Neuronal stem cell (in vitro differentiated cells): ENCODE data around the gene EIF3A.
A peak's percentile ranks its signal among the peaks of the same experiment; 100 is the strongest.

ENCODE experiments used
- DNase-seq: peaks from one replicate; pipeline ENCODE4 v3.0.0-alpha.2; 2013; ENCODE audit warnings: low spot score
- H2AFZ ChIP-seq: one replicate; pipeline ENCODE4 v1.6.1; 2013; ENCODE audit warnings: mild to moderate bottlenecking, low read length, inconsistent platforms
- H2AK5ac ChIP-seq: 2 replicates; pipeline ENCODE4 v1.6.1; 2013; ENCODE audit warnings: low read depth, mild to moderate bottlenecking, inconsistent platforms, low read length, moderate library complexity, mixed read lengths
- H2BK120ac ChIP-seq: 2 replicates; pipeline ENCODE4 v1.6.1; 2013; ENCODE audit warnings: low read depth, mild to moderate bottlenecking, inconsistent platforms, low read length, moderate library complexity, mixed read lengths
- H2BK12ac ChIP-seq: one replicate; pipeline ENCODE4 v1.6.1; 2013; ENCODE audit warnings: low read length, inconsistent platforms
- H2BK15ac ChIP-seq: 2 replicates; pipeline ENCODE4 v1.6.1; 2013; ENCODE audit warnings: mild to moderate bottlenecking, low read length, inconsistent platforms, mixed read lengths
- H2BK5ac ChIP-seq: one replicate; pipeline ENCODE4 v1.6.1; 2013; ENCODE audit warnings: inconsistent platforms, mild to moderate bottlenecking, low read length, moderate library complexity
- H3K14ac ChIP-seq: one replicate; pipeline ENCODE4 v1.6.1; 2013; ENCODE audit warnings: low read length, inconsistent platforms
- H3K18ac ChIP-seq: 2 replicates; pipeline ENCODE4 v1.6.1; 2013; ENCODE audit warnings: low read length, inconsistent platforms
- H3K23ac ChIP-seq: 2 replicates; pipeline ENCODE4 v1.6.1; 2013; ENCODE audit warnings: low read depth, mild to moderate bottlenecking, mixed read lengths, low read length, inconsistent platforms; ENCODE audit not compliant: poor library complexity
- H3K27ac ChIP-seq: replicated peaks from 3 replicates; pipeline ENCODE4 v1.5.1; 2013; ENCODE audit warnings: low read length, inconsistent platforms
- H3K27me3 ChIP-seq, 3 experiments: 2 replicates each; pipeline ENCODE4 v1.6.1; 2013; ENCODE audit warnings: low read length in 3 of 3, mild to moderate bottlenecking in 2 of 3, inconsistent platforms in 1 of 3, low read depth in 1 of 3, mixed read lengths in 1 of 3, moderate library complexity in 1 of 3; ENCODE audit not compliant: control insufficient read depth in 3 of 3, insufficient read depth in 3 of 3
- H3K36me3 ChIP-seq, 2 donors: replicated peaks in 1 of 2; 2 replicates each; pipeline ENCODE4 v1.6.1; 2013; ENCODE audit warnings: low read length in 2 of 2; ENCODE audit not compliant: control insufficient read depth in 2 of 2, insufficient read depth in 2 of 2
- H3K4ac ChIP-seq: 2 replicates; pipeline ENCODE4 v1.6.1; 2013; ENCODE audit warnings: inconsistent platforms, mild to moderate bottlenecking, low read length, moderate library complexity
- H3K4me1 ChIP-seq, 2 donors: 1 replicate in 1 of 2; 2 replicates in 1 of 2; pipeline ENCODE4 v1.6.1; 2013; ENCODE audit warnings: low read length in 2 of 2, low read depth in 1 of 2; ENCODE audit not compliant: control insufficient read depth in 2 of 2, insufficient read depth in 1 of 2
- H3K4me2 ChIP-seq: one replicate; pipeline ENCODE4 v1.6.1; 2013; ENCODE audit warnings: mild to moderate bottlenecking, low read length, inconsistent platforms; ENCODE audit not compliant: insufficient read depth, poor library complexity, severe bottlenecking
- H3K4me3 ChIP-seq, 2 donors: 2 replicates each; pipeline ENCODE4 v1.5.1; 2013; ENCODE audit warnings: low read length in 2 of 2, mild to moderate bottlenecking in 2 of 2, inconsistent platforms in 1 of 2, moderate library complexity in 1 of 2
- H3K79me1 ChIP-seq: one replicate; pipeline ENCODE4 v1.6.1; 2013; ENCODE audit warnings: low read depth, mild to moderate bottlenecking, inconsistent platforms, low read length, moderate library complexity
- H3K9ac ChIP-seq: one replicate; pipeline ENCODE4 v1.6.1; 2013; ENCODE audit warnings: mild to moderate bottlenecking, low read depth, low read length, inconsistent platforms; ENCODE audit not compliant: poor library complexity
- H3K9me3 ChIP-seq, 2 donors: replicated peaks in 1 of 2; 2 replicates each; pipeline versions ENCODE3 to v1.6.1; 2013; ENCODE audit warnings: low read length in 2 of 2, mild to moderate bottlenecking in 2 of 2, inconsistent platforms in 1 of 2, low read depth in 1 of 2, mixed read lengths in 1 of 2, moderate library complexity in 1 of 2; ENCODE audit not compliant: control insufficient read depth in 2 of 2, insufficient read depth in 1 of 2
- H4K8ac ChIP-seq: one replicate; pipeline ENCODE4 v1.6.1; 2013; ENCODE audit warnings: low read depth, mild to moderate bottlenecking, inconsistent platforms, low read length, moderate library complexity
- H4K91ac ChIP-seq: one replicate; pipeline ENCODE4 v1.6.1; 2013; ENCODE audit warnings: low read length, low read depth, mild to moderate bottlenecking, inconsistent platforms; ENCODE audit not compliant: poor library complexity
- WGBS, 2 donors: extraction: QIAGEN DNeasy Blood & Tissue Kit; methylation state at CpG; one replicate each; pipeline ENCODE4 v1.1.7; 2013; ENCODE audit warnings: missing lambda C conversion rate in 2 of 2, mixed read lengths in 1 of 2; ENCODE audit not compliant: insufficient read length in 2 of 2, insufficient replicate concordance in 1 of 2; ENCODE audit errors: extremely low coverage in 2 of 2; 5-methylcytosine and 5-hydroxymethylcytosine counted together

Gene EIF3A

GRCh38 chr10:119045561-119045960, 35.1 kb downstream of the EIF3A start:
- Histone ChIP-seq H4K8ac (no peak overlapping the region), H3K4me1 (no peaks in the 10 kb centered on the region), H2AFZ (no peak overlapping the region), H3K4me3 (no peak overlapping the region), H3K27me3 (no peaks in the 10 kb centered on the region), H2BK15ac (no peak overlapping the region), H3K4ac (no peak overlapping the region), H2AK5ac (no peak overlapping the region), H3K23ac (no peak overlapping the region), H3K27ac (no peak overlapping the region), H2BK120ac (no peak overlapping the region), H2BK5ac (no peak overlapping the region), H4K91ac (no peak overlapping the region), H3K79me1 (peaks cover 5% of the 10 kb centered on the region), H3K18ac (no peak overlapping the region), H3K9ac (no peak overlapping the region), H3K14ac (no peak overlapping the region), H3K4me2 (no peak overlapping the region), H3K9me3 (no peaks in the 10 kb centered on the region), H2BK12ac (no peak overlapping the region), H3K36me3 (peaks cover 46 to 100% of the 10 kb centered on the region in 2 donors)
- no peak for DNase-seq
- no CpG with 5 or more reads among the region's 7 CpGs for WGBS, 2 donors

GRCh38 chr10:119042169-119042568, 38.4 kb downstream of the EIF3A start:
- H2AFZ ChIP-seq: no peak overlapping the region
- no peak overlapping the region for H4K8ac ChIP-seq
- H3K14ac ChIP-seq: no peak overlapping the region
- no peaks in the 10 kb centered on the region for H3K4me1 ChIP-seq
- no peak overlapping the region for H3K4me2 ChIP-seq
- no peak overlapping the region for H3K4me3 ChIP-seq
- H3K4ac ChIP-seq: no peak overlapping the region
- H3K27me3 ChIP-seq: no peaks in the 10 kb centered on the region
- H3K79me1 ChIP-seq: peaks cover 5% of the 10 kb centered on the region
- no peak overlapping the region for H2BK120ac ChIP-seq
- H2BK15ac ChIP-seq: no peak overlapping the region
- H3K27ac ChIP-seq: no peak overlapping the region
- H2BK12ac ChIP-seq: no peak overlapping the region
- no peak overlapping the region for H2AK5ac ChIP-seq
- WGBS, 2 donors: no CpG with 5 or more reads among the region's 26 CpGs
- H2BK5ac ChIP-seq: no peak overlapping the region
- H3K36me3 ChIP-seq: peaks cover 48 to 100% of the 10 kb centered on the region in 2 donors
- H3K23ac ChIP-seq: no peak overlapping the region
- no peak overlapping the region for H4K91ac ChIP-seq
- H3K9ac ChIP-seq: peak overlapping the region; percentile 74
- no peak for DNase-seq
- no peaks in the 10 kb centered on the region for H3K9me3 ChIP-seq
- no peak overlapping the region for H3K18ac ChIP-seq

- Histone ChIP-seq H4K8ac (no peak overlapping the region), H3K4ac (no peak overlapping the region), H3K4me2 (no peak overlapping the region), H4K91ac (no peak overlapping the region), H3K23ac (no peak overlapping the region), H2AK5ac (no peak overlapping the region), H3K9me3 (no peaks in the 10 kb centered on the region), H3K27me3 (no peaks in the 10 kb centered on the region), H2AFZ (no peak overlapping the region), H3K36me3 (peaks cover 51 to 100% of the 10 kb centered on the region in 2 donors), H2BK15ac (no peak overlapping the region), H3K79me1 (peaks cover 5% of the 10 kb centered on the region), H3K14ac (no peak overlapping the region), H3K4me1 (no peaks in the 10 kb centered on the region), H3K27ac (no peak overlapping the region), H3K9ac (no peak overlapping the region), H3K4me3 (no peak overlapping the region), H3K18ac (no peak overlapping the region), H2BK120ac (no peak overlapping the region), H2BK5ac (no peak overlapping the region), H2BK12ac (no peak overlapping the region)
- DNase-seq: no peak
- WGBS, 2 donors: no CpG with 5 or more reads among the region's 4 CpGs
These were observed 39.3 kb downstream of the EIF3A start for GRCh38 chr10:119041326-119041725.

GRCh38 chr10:119039161-119039560, 41.5 kb downstream of the EIF3A start:
- H3K27me3 ChIP-seq: no peaks in the 10 kb centered on the region
- no peaks in the 10 kb centered on the region for H3K4me1 ChIP-seq
- H3K14ac ChIP-seq: no peak overlapping the region
- H3K9ac ChIP-seq: no peak overlapping the region
- no peak overlapping the region for H3K4me3 ChIP-seq
- no peak overlapping the region for H3K4ac ChIP-seq
- DNase-seq: no peak
- no peak overlapping the region for H3K23ac ChIP-seq
- no peak overlapping the region for H2BK5ac ChIP-seq
- peaks cover 47 to 94% of the 10 kb centered on the region in 2 donors for H3K36me3 ChIP-seq
- H3K18ac ChIP-seq: no peak overlapping the region
- H2BK12ac ChIP-seq: no peak overlapping the region
- no peak overlapping the region for H4K91ac ChIP-seq
- no peaks in the 10 kb centered on the region for H3K9me3 ChIP-seq
- no peak overlapping the region for H2AK5ac ChIP-seq
- no CpG with 5 or more reads among the region's 1 CpG for WGBS, 2 donors
- H3K27ac ChIP-seq: no peak overlapping the region
- peaks cover 3% of the 10 kb centered on the region for H3K79me1 ChIP-seq
- no peak overlapping the region for H4K8ac ChIP-seq
- H2BK120ac ChIP-seq: no peak overlapping the region
- H3K4me2 ChIP-seq: no peak overlapping the region
- no peak overlapping the region for H2BK15ac ChIP-seq
- H2AFZ ChIP-seq: no peak overlapping the region
